HCT116 (cell line): ENCODE data around the gene STH. TPM values are rescaled to one million over a fixed set of nuclear protein-coding genes. Genes with fewer than 3 reads are reported as not detected.

Experiments
- ATAC-seq: fragments of 200-7000 bp; cut with Tn5 transposase; 2 replicates; pipeline ENCODE4 v1.9.1; 2020; ENCODE audit warnings: mild to moderate bottlenecking, moderate library complexity
- BruUV-seq: library from RNA; stranded (reverse); fragments of 400-500 nt; replicated peaks from 2 replicates; lab custom pipeline; 2021; lab: Mats Ljungman, UMichigan
- CTCF ChIA-PET: fragments of 300-600 bp; sonication (Branson Sonifier 250); formaldehyde crosslinking; loops from one replicate; lab custom pipeline; 2021; ENCODE audit warnings: antibody characterized with exemption; lab: Charles Lee
- POLR2A ChIA-PET: fragments of 300-600, 350-600 bp; sonication (Branson Sonifier 250); formaldehyde crosslinking; loops from one replicate; lab custom pipeline; 2021; ENCODE audit warnings: antibody characterized with exemption; lab: Charles Lee
- RAD21 ChIA-PET, 2 experiments: fragments of 300-600 bp; sonication (Branson Sonifier 250); formaldehyde crosslinking; loops; one replicate each; lab custom pipeline; 2023; ENCODE audit warnings: low total read pairs in 2 of 2; ENCODE audit not compliant: uncharacterized antibody in 2 of 2, unreplicated experiment in 2 of 2, low non-redundant PET in 1 of 2; lab: Charles Lee
- DNase-seq: peaks from one replicate; pipeline ENCODE4 v3.0.0-alpha.2; 2010; ENCODE audit warnings: low read depth, low spot score
- H2AFZ ChIP-seq: fragments of 200-600 bp; shearing (Covaris generic), sonication (generic); 2 replicates; pipeline ENCODE4 v1.6.1; 2017; ENCODE audit warnings: low read depth, mixed run types, mixed read lengths, antibody characterized with exemption, low read length; ENCODE audit not compliant: poor library complexity, severe bottlenecking
- H3K27ac ChIP-seq: 2 replicates; pipeline ENCODE4 v1.5.1; 2012; ENCODE audit warnings: low read depth, low read length
- H3K27me3 ChIP-seq: fragments of 200-600 bp; sonication (generic); 2 replicates; pipeline ENCODE4 v1.6.1; 2016; ENCODE audit warnings: mixed run types, low read length, mixed read lengths; ENCODE audit not compliant: insufficient read depth
- H3K36me3 ChIP-seq, 2 experiments: fragments of 200-500 bp in 1 of 2; fragments of 200-600 bp in 1 of 2; sonication (Bioruptor generic) in 1 of 2; sonication (generic) in 1 of 2; 2 replicates each; pipeline versions ENCODE4 v1.5.1 to v1.6.1; 2014 to 2016; ENCODE audit warnings: low read length in 2 of 2, inconsistent platforms in 1 of 2, mixed read lengths in 1 of 2, mixed run types in 1 of 2; ENCODE audit not compliant: insufficient read depth in 2 of 2, control insufficient read depth in 1 of 2
- H3K4me1 ChIP-seq, 2 experiments: fragments of 200-600 bp in 1 of 2; sonication (generic) in 1 of 2; 2 replicates each; pipeline versions ENCODE4 v1.5.1 to v1.6.1; 2012 to 2017; ENCODE audit warnings: low read length in 2 of 2, inconsistent platforms in 1 of 2, mild to moderate bottlenecking in 1 of 2, mixed read lengths in 1 of 2, mixed run types in 1 of 2, moderate library complexity in 1 of 2; ENCODE audit not compliant: insufficient read depth in 2 of 2, control insufficient read depth in 1 of 2
- H3K4me2 ChIP-seq: fragments of 200-600 bp; sonication (generic); 2 replicates; pipeline ENCODE4 v1.6.1; 2017; ENCODE audit warnings: mixed run types, low read length, mixed read lengths
- H3K4me3 ChIP-seq, 2 experiments: fragments of 200-600 bp in 1 of 2; sonication (generic) in 1 of 2; replicated peaks in 1 of 2; 2 replicates each; pipeline ENCODE4 v1.5.1; 2011 to 2016; ENCODE audit warnings: low read length in 2 of 2, control low read depth in 1 of 2, low read depth in 1 of 2, mild to moderate bottlenecking in 1 of 2, mixed read lengths in 1 of 2, mixed run types in 1 of 2
- H3K79me2 ChIP-seq: fragments of 200-600 bp; sonication (generic); 2 replicates; pipeline ENCODE4 v1.6.1; 2017; ENCODE audit warnings: mild to moderate bottlenecking, mixed run types, low read length, moderate library complexity, mixed read lengths; ENCODE audit not compliant: insufficient read depth
- H3K9ac ChIP-seq: fragments of 200-600 bp; sonication (generic); 2 replicates; pipeline ENCODE4 v1.6.1; 2016; ENCODE audit warnings: low read length, mixed read lengths
- H3K9me2 ChIP-seq: fragments of 200-600 bp; sonication (generic), shearing (Covaris generic); 2 replicates; pipeline ENCODE4 v1.6.1; 2017; ENCODE audit warnings: mixed run types, mild to moderate bottlenecking, moderate library complexity; ENCODE audit not compliant: insufficient read depth
- H3K9me3 ChIP-seq, 2 experiments: fragments of 200-500 bp in 1 of 2; fragments of 200-600 bp in 1 of 2; sonication (Bioruptor generic) in 1 of 2; sonication (generic) in 1 of 2; 2 replicates each; pipeline ENCODE4 v1.6.1; 2014 to 2017; ENCODE audit warnings: low read length in 2 of 2, mixed read lengths in 2 of 2, inconsistent platforms in 1 of 2, low read depth in 1 of 2, mild to moderate bottlenecking in 1 of 2, mixed run types in 1 of 2, moderate library complexity in 1 of 2; ENCODE audit not compliant: control insufficient read depth in 1 of 2, insufficient read depth in 1 of 2
- H4K20me1 ChIP-seq: fragments of 200-600 bp; sonication (generic), shearing (Covaris generic); 2 replicates; pipeline ENCODE4 v1.6.1; 2017; ENCODE audit warnings: mixed run types, mild to moderate bottlenecking, moderate library complexity; ENCODE audit not compliant: insufficient read depth
- ELF1 ChIP-seq: IDR thresholded peaks from 2 replicates; pipeline ENCODE4 v1.6.1; 2012; ENCODE audit warnings: low read depth, borderline replicate concordance
- EZH2 ChIP-seq: fragments of 200-600 bp; sonication (generic); IDR thresholded peaks from 2 replicates; pipeline ENCODE4 v1.6.1; 2017; ENCODE audit warnings: antibody characterized with exemption, mixed run types
- FOSL1 ChIP-seq: IDR thresholded peaks from 2 replicates; pipeline ENCODE4 v1.6.1; 2012; ENCODE audit warnings: low read depth
- POLR2A ChIP-seq: IDR thresholded peaks from 2 replicates; pipeline ENCODE4 v1.7.0; 2011; ENCODE audit warnings: borderline replicate concordance; ENCODE audit not compliant: insufficient read depth, insufficient read length; ENCODE audit errors: extremely low read depth
- RAD21 ChIP-seq: IDR thresholded peaks from 2 replicates; pipeline ENCODE4 v1.6.1; 2012; ENCODE audit warnings: low read depth, mild to moderate bottlenecking
- SP1 ChIP-seq: IDR thresholded peaks from 2 replicates; pipeline ENCODE4 v1.6.1; 2012; ENCODE audit warnings: low read depth
- SRF ChIP-seq: IDR thresholded peaks from 2 replicates; pipeline ENCODE4 v1.6.1; 2012; ENCODE audit warnings: low read depth
- TCF7L2 ChIP-seq: IDR thresholded peaks from 2 replicates; pipeline ENCODE4 v1.7.0; 2011; ENCODE audit warnings: borderline replicate concordance, inconsistent platforms; ENCODE audit not compliant: insufficient read depth, insufficient read length; ENCODE audit errors: extremely low read depth
- intact Hi-C: fragments of 100-400 bp; cut with micrococcal nuclease; formaldehyde crosslinking; loops from 2 replicates; pipeline ENCODE4 v1.10.0; 2022
- total RNA-seq: library from RNA; stranded (reverse); gene quantifications from one replicate; pipeline ENCODE4 v1.2.1, GENCODE V29; 2021; ENCODE audit not compliant: unreplicated experiment
- TF ChIP-seq, protein P1 (sequence below), 3 experiments: fragments of 200-600 bp in 1 of 3; sonication (generic) in 1 of 3; IDR thresholded peaks in 2 of 3; conservative IDR thresholded peaks in 1 of 3; 2 replicates each; pipeline ENCODE4 v1.5.1; 2012 to 2017; ENCODE audit warnings: low read depth in 2 of 3, low read length in 2 of 3, antibody characterized with exemption in 1 of 3, borderline replicate concordance in 1 of 3, control low read depth in 1 of 3, mild to moderate bottlenecking in 1 of 3, mixed read lengths in 1 of 3, mixed run types in 1 of 3, moderate library complexity in 1 of 3; ENCODE audit not compliant: insufficient read depth in 1 of 3
- TF ChIP-seq, protein P2 (sequence below): IDR thresholded peaks from 2 replicates; pipeline ENCODE4 v1.6.1; 2011; ENCODE audit warnings: mild to moderate bottlenecking, low read length, moderate library complexity; ENCODE audit not compliant: insufficient replicate concordance; ENCODE audit errors: extremely low read depth

Gene STH
- total RNA-seq, 1 experiment from 2014 or later: not detected

DNA sequence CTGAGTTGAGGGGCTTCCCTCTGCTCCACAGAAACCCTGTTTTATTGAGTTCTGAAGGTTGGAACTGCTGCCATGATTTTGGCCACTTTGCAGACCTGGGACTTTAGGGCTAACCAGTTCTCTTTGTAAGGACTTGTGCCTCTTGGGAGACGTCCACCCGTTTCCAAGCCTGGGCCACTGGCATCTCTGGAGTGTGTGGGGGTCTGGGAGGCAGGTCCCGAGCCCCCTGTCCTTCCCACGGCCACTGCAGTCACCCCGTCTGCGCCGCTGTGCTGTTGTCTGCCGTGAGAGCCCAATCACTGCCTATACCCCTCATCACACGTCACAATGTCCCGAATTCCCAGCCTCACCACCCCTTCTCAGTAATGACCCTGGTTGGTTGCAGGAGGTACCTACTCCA is 26.0 kb downstream of the STH start:
- TF ChIP-seq RAD21 (no peak), SP1 (no peak), POLR2A (no peak), TCF7L2 (no peak), ELF1 (no peak), SRF (no peak), EZH2 (no peak), FOSL1 (no peak)
- TF ChIP-seq, protein P1, sequence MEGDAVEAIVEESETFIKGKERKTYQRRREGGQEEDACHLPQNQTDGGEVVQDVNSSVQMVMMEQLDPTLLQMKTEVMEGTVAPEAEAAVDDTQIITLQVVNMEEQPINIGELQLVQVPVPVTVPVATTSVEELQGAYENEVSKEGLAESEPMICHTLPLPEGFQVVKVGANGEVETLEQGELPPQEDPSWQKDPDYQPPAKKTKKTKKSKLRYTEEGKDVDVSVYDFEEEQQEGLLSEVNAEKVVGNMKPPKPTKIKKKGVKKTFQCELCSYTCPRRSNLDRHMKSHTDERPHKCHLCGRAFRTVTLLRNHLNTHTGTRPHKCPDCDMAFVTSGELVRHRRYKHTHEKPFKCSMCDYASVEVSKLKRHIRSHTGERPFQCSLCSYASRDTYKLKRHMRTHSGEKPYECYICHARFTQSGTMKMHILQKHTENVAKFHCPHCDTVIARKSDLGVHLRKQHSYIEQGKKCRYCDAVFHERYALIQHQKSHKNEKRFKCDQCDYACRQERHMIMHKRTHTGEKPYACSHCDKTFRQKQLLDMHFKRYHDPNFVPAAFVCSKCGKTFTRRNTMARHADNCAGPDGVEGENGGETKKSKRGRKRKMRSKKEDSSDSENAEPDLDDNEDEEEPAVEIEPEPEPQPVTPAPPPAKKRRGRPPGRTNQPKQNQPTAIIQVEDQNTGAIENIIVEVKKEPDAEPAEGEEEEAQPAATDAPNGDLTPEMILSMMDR (IDR thresholded peaks at IDR 0.05 in 2 of 3, conservative IDR thresholded peaks at IDR 0.05 in 1 of 3; ENCODE audit: borderline replicate concordance in 1 of 3, insufficient read depth in 1 of 3, low read depth in 2 of 3, low read length in 2 of 3): no peak
- TF ChIP-seq, protein P2, sequence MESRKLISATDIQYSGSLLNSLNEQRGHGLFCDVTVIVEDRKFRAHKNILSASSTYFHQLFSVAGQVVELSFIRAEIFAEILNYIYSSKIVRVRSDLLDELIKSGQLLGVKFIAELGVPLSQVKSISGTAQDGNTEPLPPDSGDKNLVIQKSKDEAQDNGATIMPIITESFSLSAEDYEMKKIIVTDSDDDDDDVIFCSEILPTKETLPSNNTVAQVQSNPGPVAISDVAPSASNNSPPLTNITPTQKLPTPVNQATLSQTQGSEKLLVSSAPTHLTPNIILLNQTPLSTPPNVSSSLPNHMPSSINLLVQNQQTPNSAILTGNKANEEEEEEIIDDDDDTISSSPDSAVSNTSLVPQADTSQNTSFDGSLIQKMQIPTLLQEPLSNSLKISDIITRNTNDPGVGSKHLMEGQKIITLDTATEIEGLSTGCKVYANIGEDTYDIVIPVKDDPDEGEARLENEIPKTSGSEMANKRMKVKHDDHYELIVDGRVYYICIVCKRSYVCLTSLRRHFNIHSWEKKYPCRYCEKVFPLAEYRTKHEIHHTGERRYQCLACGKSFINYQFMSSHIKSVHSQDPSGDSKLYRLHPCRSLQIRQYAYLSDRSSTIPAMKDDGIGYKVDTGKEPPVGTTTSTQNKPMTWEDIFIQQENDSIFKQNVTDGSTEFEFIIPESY: no peak
- TF ChIP-seq, all 23 proteins: peak for 0
- ChIA-PET RAD21 (no interaction called here), CTCF (interaction anchor here (1.7 kb wide), 1 partner anchor 19 kb away, joined by 7 read pairs; no protein-coding TSS in a partner anchor), POLR2A (no interaction called here)
- Histone ChIP-seq H2AFZ (no peak overlapping the region), H3K27ac (no peak overlapping the region), H3K27me3 (no peaks in the 10 kb centered on the region), H3K4me2 (no peak overlapping the region), H3K79me2 (no peaks in the 10 kb centered on the region), H3K9me2 (no peaks in the 10 kb centered on the region), H3K4me3 (no peak overlapping the region), H3K9me3 (no peaks in the 10 kb centered on the region), H3K36me3 (peaks cover 16 to 17% of the 10 kb centered on the region in 2 experiments; a peak in 3 of 4 replicates), H4K20me1 (no peaks in the 10 kb centered on the region), H3K9ac (no peak overlapping the region), H3K4me1 (no peaks in the 10 kb centered on the region)
- no TSS peak for BruUV-seq
- DNase-seq: no peak
- intact Hi-C loops: no loop called here
- 0 out of 2 replicates have a peak, but pooled peaks have one; percentile 4 for ATAC-seq
